ENCODE results near the gene UBE2Q1. TPM values are rescaled to one million over a fixed set of nuclear protein-coding genes. Genes with fewer than 3 reads are reported as not detected.
A peak's percentile ranks its signal among the peaks of the same experiment; 100 is the strongest.

Gene UBE2Q1
- total and polyA plus RNA-seq, 2 of the 8 experiments (the other 6 are each of a cell fraction or from before 2014, with no cell fraction given) = 13.2 to 95.8 TPM

DNA sequence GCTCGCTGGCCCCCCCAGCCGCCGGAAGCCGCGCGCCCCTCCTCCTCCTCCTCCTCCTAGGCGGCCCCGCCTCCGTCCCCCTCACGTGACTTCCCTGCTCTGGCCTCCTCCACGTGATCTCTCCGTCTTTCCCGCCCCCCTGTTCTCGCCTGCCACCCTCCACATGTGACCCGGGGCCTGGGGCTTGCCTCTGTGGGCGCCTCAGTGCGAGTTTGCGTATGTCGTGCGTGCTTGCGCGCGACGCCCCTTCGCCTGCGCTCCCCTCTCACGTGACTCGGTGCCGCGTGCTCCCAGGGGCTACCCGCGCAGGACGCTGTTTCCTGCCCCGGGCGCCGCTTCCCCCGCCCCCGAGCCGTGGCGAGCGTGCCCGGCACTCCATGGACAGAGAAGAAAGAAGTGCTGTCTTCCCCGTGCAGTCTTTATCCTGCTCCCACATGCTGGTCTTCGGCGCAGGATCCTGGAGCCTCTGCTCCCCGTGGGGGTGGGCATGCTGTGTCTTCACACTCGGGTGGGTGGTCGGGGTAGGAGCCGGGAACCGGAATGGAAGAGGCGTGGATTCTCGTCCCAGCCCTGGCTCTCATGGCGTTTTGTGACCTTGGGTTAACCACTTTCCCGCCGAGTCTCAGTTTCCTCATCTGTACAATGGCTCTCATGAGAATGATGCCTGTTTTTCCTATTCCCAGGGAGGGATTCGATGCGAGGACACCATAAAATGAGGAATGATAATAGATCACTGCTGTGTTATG is 431 bp upstream of the UBE2Q1 start:
- Histone ChIP-seq H2BK12ac (ENCODE audit: low read depth, low read length) (peak overlapping the region; percentile 81), H3K4me1 (replicated peaks in 1 of 4; ENCODE audit: control insufficient read depth in 3 of 4, insufficient read depth in 4 of 4, low read length in 3 of 4) (peaks cover 5 to 14% (median 7%) of the 10 kb centered on the region in 4 experiments; a peak in 5 of 7 replicates), H2BK15ac (ENCODE audit: low read length) (0 out of 2 replicates have a peak overlapping the region, but pooled peaks have one; percentile 20), H3K4me2 (ENCODE audit: insufficient read depth in 1 of 2, low read depth in 2 of 2, low read length in 2 of 2) (peak overlapping the region; percentile 61 to 99), H2AK5ac (ENCODE audit: low read depth, low read length) (no peak overlapping the region), H2AFZ (ENCODE audit: low read length) (0 out of 2 replicates have a peak overlapping the region, but pooled peaks have one; percentile 35), H4K20me1 (replicated peaks in 1 of 2; ENCODE audit: control insufficient read depth in 1 of 2, insufficient read depth in 2 of 2, low read length in 2 of 2) (peaks cover 2 to 3% of the 10 kb centered on the region in 2 experiments), H3K79me2 (ENCODE audit: control insufficient read depth in 1 of 2, insufficient read depth in 2 of 2, low read length in 2 of 2) (peaks cover 7 to 31% of the 10 kb centered on the region in 2 experiments; a peak in 3 of 4 replicates), H3K79me1 (ENCODE audit: low read depth, low read length) (peaks cover 6% of the 10 kb centered on the region), H2BK20ac (ENCODE audit: low read length) (no peak overlapping the region; the same call in 1 of the 2 replicates), H2BK120ac (replicated peaks; ENCODE audit: low read depth, low read length) (no peak overlapping the region), H3K56ac (replicated peaks; ENCODE audit: insufficient read length, low read depth, low read length) (peak overlapping the region; percentile 32), H3K18ac (ENCODE audit: extremely low read depth, low read length) (peak overlapping the region; percentile 73), H3K9me3 (ENCODE audit: insufficient read depth in 2 of 2, low read depth in 1 of 2, low read length in 1 of 2) (no peaks in the 10 kb centered on the region), H4K5ac (ENCODE audit: insufficient read length, low read depth, low read length) (peak overlapping the region; percentile 18), H2BK5ac (ENCODE audit: low read depth, low read length) (peak overlapping the region; percentile 71; the same call in 1 of the 2 replicates), H4K8ac (ENCODE audit: extremely low read depth, insufficient read depth, low read length) (peak overlapping the region; percentile 87), H3K4me3 (ENCODE audit: extremely low read depth in 1 of 4, insufficient read depth in 2 of 4, low read depth in 3 of 4, low read length in 4 of 4) (peak overlapping the region in 3 of 4 experiments; percentile 11 to 92 (median 54); a peak in 5 of 8 replicates), H3K14ac (ENCODE audit: insufficient read length) (no peak overlapping the region), H3K23ac (ENCODE audit: insufficient read length) (no peak overlapping the region), H3K9ac (replicated peaks in 1 of 4; ENCODE audit: extremely low read depth in 1 of 4, low read depth in 3 of 4, low read length in 3 of 4) (peak overlapping the region in 3 of 4 experiments; percentile 1 to 36 (median 11); a peak in 2 of 7 replicates), H3K36me3 (ENCODE audit: control insufficient read depth in 2 of 4, insufficient read depth in 4 of 4, low read length in 3 of 4) (peaks cover 8 to 20% (median 19%) of the 10 kb centered on the region in 4 experiments), H3K27ac (ENCODE audit: low read depth, low read length) (peak overlapping the region; percentile 25; the same call in 1 of the 2 replicates), H3K27me3 (replicated peaks in 1 of 4; ENCODE audit: control insufficient read depth in 3 of 4, extremely low read depth in 1 of 4, insufficient read depth in 3 of 4, low read length in 3 of 4) (no peaks in the 10 kb centered on the region), H3K4ac (replicated peaks; ENCODE audit: insufficient read length, low read depth, low read length) (peak overlapping the region; percentile 54), H3K23me2 (ENCODE audit: low read depth, low read length) (peaks cover 10% of the 10 kb centered on the region), H4K91ac (replicated peaks; ENCODE audit: insufficient read length, low read length) (peak overlapping the region; percentile 95)
- DNase-seq (ENCODE audit: low read depth in 1 of 2, low spot score in 2 of 2) (peak; percentile 91 to 94), FAIRE-seq (no peak)
- CTCF ChIA-PET (ENCODE audit: partially characterized antibody) = interaction anchor here (0.7 to 2.0 kb wide), 24 partner anchors 10 to 460 kb away, joined by 3 to 15 read pairs (median 4); partner anchors contain the start of gene PBXIP1
- POLR2A ChIA-PET (ENCODE audit: partially characterized antibody) = interaction anchor here (0.7 to 0.9 kb wide), 3 partner anchors 9 to 378 kb away, joined by 3 to 4 read pairs (median 3); partner anchors contain the start of genes CHRNB2 and PMVK
- WGBS, 2 experiments (ENCODE audit: extremely low coverage in 1 of 2, insufficient coverage in 1 of 2, insufficient read length in 1 of 2, insufficient replicate concordance in 2 of 2, low coverage in 1 of 2, low lambda C conversion rate in 2 of 2, missing lambda C conversion rate in 1 of 2) = 8% methylated on average over 46 of the region's 57 CpGs; no CpG with 5 or more reads in 1 of the 2 experiments
- TF ChIP-seq RNF2 (IDR thresholded peaks at IDR 0.05; ENCODE audit: borderline replicate concordance, low read depth, low read length, missing control alignments, poor library complexity, severe bottlenecking) (peak; percentile 57), RBBP5 (IDR thresholded peaks at IDR 0.05; ENCODE audit: borderline replicate concordance, low read depth, low read length) (peak; percentile 39; the same call in 1 of the 2 replicates), CREB1 (IDR thresholded peaks at IDR 0.05) (peak; percentile 86), KDM4A (IDR thresholded peaks at IDR 0.05; ENCODE audit: low read depth, low read length, severe bottlenecking) (peak; percentile 67)
- TF ChIP-seq, protein P1, sequence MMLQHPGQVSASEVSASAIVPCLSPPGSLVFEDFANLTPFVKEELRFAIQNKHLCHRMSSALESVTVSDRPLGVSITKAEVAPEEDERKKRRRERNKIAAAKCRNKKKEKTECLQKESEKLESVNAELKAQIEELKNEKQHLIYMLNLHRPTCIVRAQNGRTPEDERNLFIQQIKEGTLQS (IDR thresholded peaks at IDR 0.05; ENCODE audit: insufficient read depth, low read depth, low read length) = peak; percentile 99
- TF ChIP-seq, protein P2, sequence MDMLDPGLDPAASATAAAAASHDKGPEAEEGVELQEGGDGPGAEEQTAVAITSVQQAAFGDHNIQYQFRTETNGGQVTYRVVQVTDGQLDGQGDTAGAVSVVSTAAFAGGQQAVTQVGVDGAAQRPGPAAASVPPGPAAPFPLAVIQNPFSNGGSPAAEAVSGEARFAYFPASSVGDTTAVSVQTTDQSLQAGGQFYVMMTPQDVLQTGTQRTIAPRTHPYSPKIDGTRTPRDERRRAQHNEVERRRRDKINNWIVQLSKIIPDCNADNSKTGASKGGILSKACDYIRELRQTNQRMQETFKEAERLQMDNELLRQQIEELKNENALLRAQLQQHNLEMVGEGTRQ (IDR thresholded peaks at IDR 0.05; ENCODE audit: low read length) = peak; percentile 100
- TF ChIP-seq, protein P3, sequence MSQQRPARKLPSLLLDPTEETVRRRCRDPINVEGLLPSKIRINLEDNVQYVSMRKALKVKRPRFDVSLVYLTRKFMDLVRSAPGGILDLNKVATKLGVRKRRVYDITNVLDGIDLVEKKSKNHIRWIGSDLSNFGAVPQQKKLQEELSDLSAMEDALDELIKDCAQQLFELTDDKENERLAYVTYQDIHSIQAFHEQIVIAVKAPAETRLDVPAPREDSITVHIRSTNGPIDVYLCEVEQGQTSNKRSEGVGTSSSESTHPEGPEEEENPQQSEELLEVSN (IDR thresholded peaks at IDR 0.05) = peak; percentile 99

Data from H1 (cell line).